HepG2 (cell line): ENCODE results near the gene IL1RAPL1.

Experiments
- CHD4 ChIP-seq: fragments of 200-600 bp; sonication (generic); IDR thresholded peaks from 2 replicates; pipeline ENCODE4 v1.7.0; 2017; ENCODE audit warnings: mild to moderate bottlenecking, low read length, borderline replicate concordance
- GPN1 ChIP-seq: sonication (generic); formaldehyde crosslinking; IDR thresholded peaks from 2 replicates; pipeline ENCODE4 v1.5.1; 2020; ENCODE audit warnings: missing genetic modification reagents, borderline replicate concordance
- NPAS2 ChIP-seq: sonication (generic); formaldehyde crosslinking; IDR thresholded peaks from 2 replicates; pipeline ENCODE4 v1.8.0; 2022; ENCODE audit warnings: mild to moderate bottlenecking, missing genetic modification reagents, borderline replicate concordance
- RXRA ChIP-seq: sonication (generic); formaldehyde crosslinking; IDR thresholded peaks from 2 replicates; pipeline ENCODE4 v1.5.1; 2020; ENCODE audit warnings: missing genetic modification reagents
- SMC3 ChIP-seq: IDR thresholded peaks from 2 replicates; pipeline ENCODE4 v1.6.1; 2011; ENCODE audit warnings: low read length, improper control_type of control experiment
- ZNF24 ChIP-seq: fragments of 450-650 bp; IDR thresholded peaks from 2 replicates; pipeline ENCODE4 v1.6.1; 2017; ENCODE audit warnings: antibody characterized with exemption, mild to moderate bottlenecking
- ZNF253 ChIP-seq: sonication (generic); formaldehyde crosslinking; IDR thresholded peaks from 2 replicates; pipeline ENCODE4 v1.8.0; 2022; ENCODE audit warnings: mild to moderate bottlenecking, missing genetic modification reagents, borderline replicate concordance
- ZNF274 ChIP-seq: sonication (generic); formaldehyde crosslinking; IDR thresholded peaks from 2 replicates; pipeline ENCODE4 v1.5.1; 2020; ENCODE audit warnings: mild to moderate bottlenecking, missing genetic modification reagents
- ZNF839 ChIP-seq: sonication (generic); formaldehyde crosslinking; IDR thresholded peaks from 2 replicates; pipeline ENCODE4 v1.4.0; 2020; ENCODE audit warnings: missing genetic modification reagents, mild to moderate bottlenecking, borderline replicate concordance
- TF ChIP-seq, protein P1 (sequence below): sonication (generic); formaldehyde crosslinking; IDR thresholded peaks from 2 replicates; pipeline ENCODE4 v1.5.0; 2020; ENCODE audit warnings: mild to moderate bottlenecking, missing genetic modification reagents

DNA sequence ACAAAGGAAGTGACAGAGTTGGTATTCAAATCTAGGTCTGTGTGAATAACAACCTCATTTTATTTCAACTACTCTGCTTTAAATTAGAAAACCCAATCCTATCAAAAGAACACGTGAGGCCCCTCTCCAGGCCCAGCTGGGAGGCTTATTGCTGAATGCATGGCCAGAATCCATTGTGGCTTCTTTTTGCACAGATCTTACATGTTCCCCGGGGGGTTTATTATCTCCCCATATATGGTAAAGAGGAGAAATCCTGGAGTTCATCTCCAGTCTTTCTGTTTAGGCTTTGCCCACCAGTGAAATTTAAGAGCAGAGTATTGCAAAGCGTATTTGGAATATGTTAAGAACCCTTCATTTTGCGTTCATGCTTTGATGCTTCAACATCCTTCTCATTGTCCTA lies 655.6 kb downstream of the IL1RAPL1 start:
- TF ChIP-seq CHD4 (no peak), NPAS2 (CRISPR knock-in tag) (no peak), GPN1 (CRISPR knock-in tag) (no peak), SMC3 (no peak), ZNF839 (CRISPR knock-in tag) (no peak), ZNF253 (CRISPR knock-in tag) (no peak), RXRA (CRISPR knock-in tag) (no peak), ZNF274 (CRISPR knock-in tag) (no peak), ZNF24 (no peak)
- TF ChIP-seq, protein P1, sequence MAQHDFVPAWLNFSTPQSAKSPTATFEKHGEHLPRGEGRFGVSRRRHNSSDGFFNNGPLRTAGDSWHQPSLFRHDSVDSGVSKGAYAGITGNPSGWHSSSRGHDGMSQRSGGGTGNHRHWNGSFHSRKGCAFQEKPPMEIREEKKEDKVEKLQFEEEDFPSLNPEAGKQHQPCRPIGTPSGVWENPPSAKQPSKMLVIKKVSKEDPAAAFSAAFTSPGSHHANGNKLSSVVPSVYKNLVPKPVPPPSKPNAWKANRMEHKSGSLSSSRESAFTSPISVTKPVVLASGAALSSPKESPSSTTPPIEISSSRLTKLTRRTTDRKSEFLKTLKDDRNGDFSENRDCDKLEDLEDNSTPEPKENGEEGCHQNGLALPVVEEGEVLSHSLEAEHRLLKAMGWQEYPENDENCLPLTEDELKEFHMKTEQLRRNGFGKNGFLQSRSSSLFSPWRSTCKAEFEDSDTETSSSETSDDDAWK (CRISPR knock-in tag): no peak
